H1 (cell line): Measurements from ENCODE around the gene PRR33. TPM values are rescaled to one million over a fixed set of nuclear protein-coding genes. Genes with fewer than 3 reads are reported as not detected.

ENCODE experiments used
- TAF7 ChIP-seq: optimal IDR thresholded peaks from 2 replicates; pipeline ENCODE3; 2011; ENCODE audit warnings: low read depth, mild to moderate bottlenecking, inconsistent platforms, low read length, moderate library complexity, borderline replicate concordance
- polyA plus RNA-seq, 7 experiments: library from polyadenylated mRNA; depleted of rRNA in 3 of 7; stranded (reverse) in 5 of 7; unstranded in 2 of 7; fragments of >200 nt in 5 of 7; fragments of 200-250 nt in 2 of 7; gene quantifications; 1 replicate in 5 of 7; 2 replicates in 1 of 7; 4 replicates in 1 of 7; pipeline versions ENCODE4 v1.2.1 to v1.2.3, GENCODE V29; 2011 to 2013; ENCODE audit warnings: missing spikeins in 2 of 7, mixed read lengths in 2 of 7
- total RNA-seq: library from RNA; stranded (reverse); fragmentation: NEBNext Ultra II Directional; extraction: Animal tissue kit (Norgen Biotek cat#: 25700); gene quantifications from 2 replicates; pipeline ENCODE4 v1.2.1, GENCODE V29; 2021

The PRR33 gene
- total and polyA plus RNA-seq, 2 of the 8 experiments (the other 6 are each of a cell fraction or from before 2014, with no cell fraction given): 0.02 TPM; not detected in 1

DNA sequence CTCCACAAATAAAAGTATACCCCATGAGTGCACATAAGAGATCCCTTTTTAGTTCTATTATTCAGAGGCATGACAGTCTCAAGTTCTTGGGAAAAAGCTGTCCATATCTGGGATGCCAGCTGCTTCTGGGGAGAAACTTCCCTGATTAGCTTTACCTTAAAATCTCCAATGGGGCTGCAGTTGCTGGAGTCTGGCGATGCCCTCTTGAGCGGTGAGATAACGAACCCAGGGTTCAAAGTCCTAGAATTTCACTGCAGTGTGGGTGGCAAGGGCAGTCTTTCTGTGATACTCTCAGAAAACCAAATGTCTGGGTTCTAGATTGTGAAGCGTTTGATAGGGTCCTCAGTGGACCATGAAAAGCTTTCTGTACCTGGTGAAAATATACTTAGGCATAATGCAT is 7.4 kb upstream of the PRR33 start (continued):
- no peak for TF ChIP-seq TAF7
